Activated T-helper 17 cell treated with anti-CD3 and anti-CD28 coated beads, Interleukin-2, amount 50 U/mL, for 72 hours (primary cell): ENCODE measurements around the gene ACBD5. TPM values are rescaled to one million over a fixed set of nuclear protein-coding genes. Genes with fewer than 3 reads are reported as not detected.

Source experiments
- ATAC-seq: fragments of 150-1000 bp; cut with Tn5 transposase; replicated peaks from 2 replicates; pipeline ENCODE4 v1.10.0; 2021; ENCODE audit warnings: mild to moderate bottlenecking, moderate library complexity
- H3K27ac Mint-ChIP-seq: one replicate; pipeline ENCODE4 v1.8.0; 2022; ENCODE audit warnings: mixed read lengths
- H3K27me3 Mint-ChIP-seq: one replicate; pipeline ENCODE4 v1.8.0; 2022; ENCODE audit warnings: mixed read lengths
- H3K36me3 Mint-ChIP-seq: one replicate; pipeline ENCODE4 v1.8.0; 2022; ENCODE audit warnings: low read depth, mild to moderate bottlenecking, mixed read lengths
- H3K4me1 Mint-ChIP-seq: one replicate; pipeline ENCODE4 v1.8.0; 2022; ENCODE audit warnings: mixed read lengths
- H3K4me3 Mint-ChIP-seq: one replicate; pipeline ENCODE4 v1.8.0; 2022; ENCODE audit warnings: mild to moderate bottlenecking, mixed read lengths
- H3K9me3 Mint-ChIP-seq: one replicate; pipeline ENCODE4 v1.8.0; 2022; ENCODE audit warnings: mixed read lengths
- total RNA-seq, 2 donors: library from RNA; stranded (reverse); gene quantifications; one replicate each; pipeline ENCODE4 v1.2.3, GENCODE V29; 2022

ACBD5 gene
- total RNA-seq, 2 donors from 2014 or later, result 25.9 to 27.4 TPM

- no peak for ATAC-seq
- Mint-ChIP-seq H3K9me3 (no peaks in the 10 kb centered on the region), H3K4me1 (peaks cover 18% of the 10 kb centered on the region), H3K36me3 (peaks cover 96% of the 10 kb centered on the region), H3K27me3 (no peaks in the 10 kb centered on the region), H3K27ac (no peak overlapping the region), H3K4me3 (peak overlapping the region; percentile 41)
Observed at GRCh38 chr10:27150261-27150660, 90.3 kb downstream of the ACBD5 start.

GRCh38 chr10:27147701-27148100, 92.9 kb downstream of the ACBD5 start:
- Mint-ChIP-seq H3K36me3 (peaks cover 96% of the 10 kb centered on the region), H3K27ac (no peak overlapping the region), H3K4me3 (no peak overlapping the region), H3K9me3 (no peaks in the 10 kb centered on the region), H3K27me3 (no peaks in the 10 kb centered on the region), H3K4me1 (peaks cover 17% of the 10 kb centered on the region)
- no peak for ATAC-seq

GRCh38 chr10:27145937-27146336, 94.7 kb downstream of the ACBD5 start:
- Mint-ChIP-seq H3K27me3 (no peaks in the 10 kb centered on the region), H3K4me1 (peaks cover 8% of the 10 kb centered on the region), H3K4me3 (no peak overlapping the region), H3K36me3 (peaks cover 96% of the 10 kb centered on the region), H3K27ac (no peak overlapping the region), H3K9me3 (no peaks in the 10 kb centered on the region)
- ATAC-seq, result no peak

Other genes with a start within 250 kb of the ACBD5 start
- gene ANKRD26, start 140.3 kb downstream of the ACBD5 start, total RNA-seq, result 1 to 10 TPM; 6.2 to 9.2 TPM
- 100 to 1,000 TPM; 111 to 123 TPM for gene YME1L1, start 86.4 kb downstream of the ACBD5 start, total RNA-seq
- 10 to 100 TPM; 31.4 to 39.9 TPM for gene MASTL, start 85.4 kb downstream of the ACBD5 start, total RNA-seq